GM10248 (cell line): ENCODE data around the gene PDE11A.

Experiments
- CTCF ChIA-PET: fragments of 300-600 bp; sonication (Branson Sonifier 250); formaldehyde crosslinking; extraction: SDS; loops from one replicate; lab custom pipeline; 2021; ENCODE audit warnings: antibody characterized with exemption; lab: Yijun Ruan, JAX
- POLR2A ChIA-PET: fragments of 350-650 bp; sonication (Branson Sonifier 250); formaldehyde crosslinking; extraction: SDS; loops from one replicate; lab custom pipeline; 2020; ENCODE audit warnings: antibody characterized with exemption; lab: Yijun Ruan, JAX
- DNase-seq: peaks from one replicate; pipeline ENCODE4 v3.0.0; 2012; ENCODE audit errors: extremely low spot score
- CTCF ChIP-seq: IDR thresholded peaks from 2 replicates; pipeline ENCODE4 v1.5.1; 2012; ENCODE audit warnings: mild to moderate bottlenecking, low read depth; ENCODE audit errors: extremely low read depth, missing control alignments, control extremely low read depth

PDE11A gene

GRCh38 chr2:177625744-177626650 is 446.6 kb downstream of the PDE11A start:
- TF ChIP-seq CTCF: no peak
- CTCF ChIA-PET: interaction anchor here (0.9 to 1.2 kb wide), 5 partner anchors 14 to 44 kb away, joined by 3 to 4 read pairs (median 3); no protein-coding TSS in a partner anchor
- no peak for DNase-seq
- POLR2A ChIA-PET: no interaction called here

GRCh38 chr2:177622521-177622920 is 450.1 kb downstream of the PDE11A start:
- ChIA-PET CTCF (interaction anchor here (0.8 to 1.5 kb wide), 3 partner anchors 9 to 67 kb away, joined by 3 to 7 read pairs (median 5); no protein-coding TSS in a partner anchor), POLR2A (no interaction called here)
- TF ChIP-seq CTCF: no peak

GRCh38 chr2:177619986-177620385 is 452.6 kb downstream of the PDE11A start:
- CTCF ChIA-PET: no interaction called here
- no peak for DNase-seq
- POLR2A ChIA-PET: no interaction called here
- TF ChIP-seq CTCF: no peak

More at GRCh38 chr2:177622521-177622920, 450.1 kb downstream of the PDE11A start:
- no peak for DNase-seq

- DNase-seq: no peak
- POLR2A ChIA-PET: no interaction called here
- CTCF ChIA-PET: no interaction called here
- no peak for TF ChIP-seq CTCF
Measured at GRCh38 chr2:177619461-177619860, 453.1 kb downstream of the PDE11A start.

GRCh38 chr2:177618255-177619253 is 454.0 kb downstream of the PDE11A start:
- TF ChIP-seq CTCF: no peak

GRCh38 chr2:177617849-177618248 is 454.7 kb downstream of the PDE11A start:
- ChIA-PET CTCF (interaction anchor here (1.6 to 3.4 kb wide), 3 partner anchors 13 to 24 kb away, joined by 4 to 17 read pairs (median 5); no protein-coding TSS in a partner anchor), POLR2A (no interaction called here)
- TF ChIP-seq CTCF: no peak
- DNase-seq: no peak

More at GRCh38 chr2:177618255-177619253, 454.0 kb downstream of the PDE11A start:
- ChIA-PET POLR2A (no interaction called here), CTCF (interaction anchor here (1.6 to 3.4 kb wide), 2 partner anchors 13 to 14 kb away, joined by 4 to 17 read pairs; no protein-coding TSS in a partner anchor)
- peak; percentile 90 for DNase-seq
